IMR-90 (cell line): ENCODE measurements around the gene DYRK1A. TPM values are rescaled to one million over a fixed set of nuclear protein-coding genes. Genes with fewer than 3 reads are reported as not detected.

Experiments used
- ATAC-seq: fragments of 200-7000 bp; cut with Tn5 transposase; 2 replicates; pipeline ENCODE4 v1.9.1; 2020; ENCODE audit warnings: low read depth, mild to moderate bottlenecking, moderate library complexity
- BruUV-seq: library from RNA; stranded (reverse); fragments of 400-500 nt; replicated peaks from 2 replicates; lab custom pipeline; 2021; lab: Mats Ljungman, UMichigan
- CTCF ChIA-PET: fragments of 300-600 bp; formaldehyde crosslinking; extraction: SDS; loops from one replicate; lab custom pipeline; 2021; ENCODE audit warnings: antibody characterized with exemption; lab: Yijun Ruan, JAX
- POLR2A ChIA-PET: fragments of 300-600 bp; sonication (Branson Sonifier 250); formaldehyde crosslinking; loops from one replicate; lab custom pipeline; 2022; ENCODE audit warnings: antibody characterized with exemption; ENCODE audit not compliant: unreplicated experiment; lab: Charles Lee
- DNase-seq: peaks from one replicate; pipeline ENCODE4 v3.0.0; 2013
- H2AFZ ChIP-seq: replicated peaks from 2 replicates; pipeline ENCODE3; 2013; ENCODE audit warnings: low read length, mild to moderate bottlenecking; ENCODE audit not compliant: poor library complexity
- H2AK5ac ChIP-seq: 2 replicates; pipeline ENCODE4 v1.6.1; 2013; ENCODE audit warnings: low read depth, low read length, inconsistent platforms
- H2AK9ac ChIP-seq: replicated peaks from 2 replicates; pipeline ENCODE3; 2013; ENCODE audit warnings: mild to moderate bottlenecking, low read depth, low read length, moderate library complexity; ENCODE audit not compliant: poor library complexity
- H2BK120ac ChIP-seq: 2 replicates; pipeline ENCODE4 v1.6.1; 2013; ENCODE audit warnings: low read depth, low read length, inconsistent platforms
- H2BK15ac ChIP-seq: 3 replicates; pipeline ENCODE4 v1.6.1; 2013; ENCODE audit warnings: low read depth, low read length, inconsistent platforms
- H2BK20ac ChIP-seq: 2 replicates; pipeline ENCODE4 v1.6.1; 2013; ENCODE audit warnings: low read depth, mild to moderate bottlenecking, inconsistent platforms, low read length, moderate library complexity
- H2BK5ac ChIP-seq: 2 replicates; pipeline ENCODE4 v1.6.1; 2013; ENCODE audit warnings: mild to moderate bottlenecking, low read depth, low read length, inconsistent platforms; ENCODE audit not compliant: poor library complexity, severe bottlenecking
- H3K14ac ChIP-seq: replicated peaks from 2 replicates; pipeline ENCODE4 v1.6.1; 2013; ENCODE audit warnings: low read depth, low read length, inconsistent platforms
- H3K18ac ChIP-seq: 2 replicates; pipeline ENCODE4 v1.6.1; 2013; ENCODE audit warnings: low read depth, low read length, control low read depth
- H3K23ac ChIP-seq: 2 replicates; pipeline ENCODE4 v1.6.1; 2013; ENCODE audit warnings: low read depth, low read length, inconsistent platforms
- H3K27ac ChIP-seq: 2 replicates; pipeline ENCODE4 v1.5.1; 2013; ENCODE audit warnings: mild to moderate bottlenecking, control low read depth, low read length; ENCODE audit not compliant: insufficient read depth
- H3K27me3 ChIP-seq: 2 replicates; pipeline ENCODE4 v1.6.1; 2013; ENCODE audit warnings: low read length; ENCODE audit not compliant: control insufficient read depth, insufficient read depth
- H3K36me3 ChIP-seq: 2 replicates; pipeline ENCODE4 v1.6.1; 2013; ENCODE audit warnings: low read length, mixed read lengths; ENCODE audit not compliant: control insufficient read depth, insufficient read depth
- H3K4ac ChIP-seq: 2 replicates; pipeline ENCODE4 v1.6.1; 2013; ENCODE audit warnings: low read depth, low read length, inconsistent platforms
- H3K4me1 ChIP-seq: 2 replicates; pipeline ENCODE4 v1.6.1; 2013; ENCODE audit warnings: low read length, mixed read lengths; ENCODE audit not compliant: control insufficient read depth, insufficient read depth
- H3K4me2 ChIP-seq: 2 replicates; pipeline ENCODE4 v1.6.1; 2013; ENCODE audit warnings: low read depth, mild to moderate bottlenecking, control low read depth, low read length, moderate library complexity
- H3K4me3 ChIP-seq: 2 replicates; pipeline ENCODE4 v1.5.1; 2013; ENCODE audit warnings: low read depth, mild to moderate bottlenecking, control low read depth, low read length, moderate library complexity; ENCODE audit not compliant: insufficient read depth
- H3K56ac ChIP-seq: 2 replicates; pipeline ENCODE4 v1.6.1; 2013; ENCODE audit warnings: low read length, inconsistent platforms; ENCODE audit not compliant: insufficient read depth; ENCODE audit errors: extremely low read depth
- H3K79me1 ChIP-seq, 2 experiments: 2 replicates each; pipeline ENCODE4 v1.6.1; 2013; ENCODE audit warnings: low read length in 2 of 2, inconsistent platforms in 1 of 2, low read depth in 1 of 2
- H3K9ac ChIP-seq: 2 replicates; pipeline ENCODE4 v1.6.1; 2013; ENCODE audit warnings: low read depth, low read length, control low read depth
- H3K9me1 ChIP-seq: 2 replicates; pipeline ENCODE4 v1.6.1; 2013; ENCODE audit warnings: low read length, inconsistent platforms; ENCODE audit not compliant: insufficient read depth
- H3K9me3 ChIP-seq: 2 replicates; pipeline ENCODE4 v1.6.1; 2013; ENCODE audit warnings: low read length; ENCODE audit not compliant: control insufficient read depth, insufficient read depth
- H4K20me1 ChIP-seq: 2 replicates; pipeline ENCODE4 v1.6.1; 2013; ENCODE audit warnings: low read length, inconsistent platforms; ENCODE audit not compliant: insufficient read depth
- H4K5ac ChIP-seq: 2 replicates; pipeline ENCODE4 v1.6.1; 2013; ENCODE audit warnings: mild to moderate bottlenecking, low read depth, low read length, control low read depth
- H4K8ac ChIP-seq, 2 experiments: 2 replicates each; pipeline ENCODE4 v1.6.1; 2013; ENCODE audit warnings: low read depth in 2 of 2, low read length in 2 of 2, control low read depth in 1 of 2, inconsistent platforms in 1 of 2
- H4K91ac ChIP-seq: 2 replicates; pipeline ENCODE4 v1.6.1; 2013; ENCODE audit warnings: low read depth, low read length, inconsistent platforms; ENCODE audit not compliant: insufficient read depth
- BHLHE40 ChIP-seq: fragments of 150-350 bp; IDR thresholded peaks from 2 replicates; pipeline ENCODE4 v1.6.1; 2016; ENCODE audit warnings: mild to moderate bottlenecking, low read depth, low read length
- CEBPB ChIP-seq: IDR thresholded peaks from 2 replicates; pipeline ENCODE4 v1.6.1; 2012; ENCODE audit warnings: low read depth, low read length, improper control_type of control experiment
- WGBS, 2 experiments: methylation state at CpG; one replicate each; pipeline versions ENCODE4 v1.1.5 to v1.1.7; 2013; ENCODE audit warnings: missing lambda C conversion rate in 2 of 2; ENCODE audit not compliant: insufficient read length in 1 of 2; ENCODE audit errors: extremely low coverage in 2 of 2; 5-methylcytosine and 5-hydroxymethylcytosine counted together
- dilution Hi-C: fragments of 300-500 bp; cut with HindIII; formaldehyde crosslinking; loops from one replicate; pipeline ENCODE4 v1.14.3; 2018; ENCODE audit warnings: low sequenced_read_pairs; ENCODE audit not compliant: unreplicated experiment
- in situ Hi-C: fragments of 300-500 bp; cut with MboI; formaldehyde crosslinking; loops from 3 replicates; pipeline ENCODE4 v1.14.3; 2019; ENCODE audit warnings: low sequenced_read_pairs, inconsistent platforms, mixed read lengths
- intact Hi-C: fragments of 100-400 bp; cut with micrococcal nuclease; formaldehyde crosslinking; loops from 2 replicates; pipeline ENCODE4 v1.10.0; 2022
- polyA plus RNA-seq, 3 experiments: library from polyadenylated mRNA; depleted of rRNA; stranded (reverse); fragments of >200 nt; gene quantifications; 2 replicates each; pipeline ENCODE4 v1.2.3, GENCODE V29; 2012; ENCODE audit warnings: low replicate concordance in 1 of 3
- total RNA-seq: library from RNA; depleted of rRNA; stranded (reverse); fragments of >200 nt; gene quantifications from 2 replicates; pipeline ENCODE4 v1.2.3, GENCODE V29; 2012
- TF ChIP-seq, protein P1 (sequence below): conservative IDR thresholded peaks from 2 replicates; pipeline ENCODE4 v1.5.1; 2012; ENCODE audit warnings: mild to moderate bottlenecking, low read depth, low read length, improper control_type of control experiment

Gene DYRK1A
- total and polyA plus RNA-seq, 2 of the 4 experiments (the other 2 are of a cell fraction): 18.6 to 50.5 TPM

GRCh38 chr21:37445228-37445627 is 78.7 kb downstream of the DYRK1A start:
- dilution Hi-C loops: no loop called here
- in situ Hi-C loops: no loop called here
- CTCF ChIA-PET: interaction anchor here (0.5 kb wide), 1 partner anchor 114 kb away, joined by 5 read pairs; no protein-coding TSS in a partner anchor
- no peak overlapping the region for H2AFZ ChIP-seq
- H2BK15ac ChIP-seq: no peak overlapping the region
- no peak overlapping the region for H4K5ac ChIP-seq
- POLR2A ChIA-PET: no interaction called here
- H3K4me1 ChIP-seq: peaks cover 14% of the 10 kb centered on the region
- DNase-seq (peak; percentile 62), ATAC-seq (peak; percentile 87)
- TF ChIP-seq CEBPB: no peak
- TF ChIP-seq, protein P1, sequence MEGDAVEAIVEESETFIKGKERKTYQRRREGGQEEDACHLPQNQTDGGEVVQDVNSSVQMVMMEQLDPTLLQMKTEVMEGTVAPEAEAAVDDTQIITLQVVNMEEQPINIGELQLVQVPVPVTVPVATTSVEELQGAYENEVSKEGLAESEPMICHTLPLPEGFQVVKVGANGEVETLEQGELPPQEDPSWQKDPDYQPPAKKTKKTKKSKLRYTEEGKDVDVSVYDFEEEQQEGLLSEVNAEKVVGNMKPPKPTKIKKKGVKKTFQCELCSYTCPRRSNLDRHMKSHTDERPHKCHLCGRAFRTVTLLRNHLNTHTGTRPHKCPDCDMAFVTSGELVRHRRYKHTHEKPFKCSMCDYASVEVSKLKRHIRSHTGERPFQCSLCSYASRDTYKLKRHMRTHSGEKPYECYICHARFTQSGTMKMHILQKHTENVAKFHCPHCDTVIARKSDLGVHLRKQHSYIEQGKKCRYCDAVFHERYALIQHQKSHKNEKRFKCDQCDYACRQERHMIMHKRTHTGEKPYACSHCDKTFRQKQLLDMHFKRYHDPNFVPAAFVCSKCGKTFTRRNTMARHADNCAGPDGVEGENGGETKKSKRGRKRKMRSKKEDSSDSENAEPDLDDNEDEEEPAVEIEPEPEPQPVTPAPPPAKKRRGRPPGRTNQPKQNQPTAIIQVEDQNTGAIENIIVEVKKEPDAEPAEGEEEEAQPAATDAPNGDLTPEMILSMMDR: no peak
- TF ChIP-seq BHLHE40: no peak
- peaks cover 2% of the 10 kb centered on the region; the same call in 1 of the 2 replicates for H3K36me3 ChIP-seq
- no peak overlapping the region for H2BK20ac ChIP-seq
- no peak overlapping the region for H3K18ac ChIP-seq
- no peak overlapping the region for H3K4ac ChIP-seq
- no peak overlapping the region for H3K4me3 ChIP-seq
- intact Hi-C loops: no loop called here
- no peak overlapping the region for H3K56ac ChIP-seq
- H3K27ac ChIP-seq: no peak overlapping the region
- 0% methylated on average over 3 of the region's 5 CpGs; no CpG with 5 or more reads in 1 of the 2 experiments for WGBS, 2 experiments
- no peak overlapping the region for H4K91ac ChIP-seq
- H3K27me3 ChIP-seq: no peaks in the 10 kb centered on the region
- H3K9me1 ChIP-seq: peaks cover 31% of the 10 kb centered on the region
- no TSS peak for BruUV-seq
- H2BK5ac ChIP-seq: no peak overlapping the region
- peaks cover 66% of the 10 kb centered on the region for H4K20me1 ChIP-seq
- peak overlapping the region; percentile 7; the same call in 1 of the 2 replicates for H3K4me2 ChIP-seq
- no peaks in the 10 kb centered on the region for H3K9me3 ChIP-seq
- H3K14ac ChIP-seq: no peak overlapping the region
- H3K9ac ChIP-seq: no peak overlapping the region
- no peak overlapping the region for H2AK5ac ChIP-seq
- no peak overlapping the region for H4K8ac ChIP-seq
- no peak overlapping the region for H2AK9ac ChIP-seq
- peaks cover 38 to 72% of the 10 kb centered on the region in 2 experiments for H3K79me1 ChIP-seq
- H2BK120ac ChIP-seq: no peak overlapping the region
- H3K23ac ChIP-seq: no peak overlapping the region
